ENCODE results near the gene SUV39H2. TPM values are rescaled to one million over a fixed set of nuclear protein-coding genes. Genes with fewer than 3 reads are reported as not detected.

SUV39H2 gene, protein sequence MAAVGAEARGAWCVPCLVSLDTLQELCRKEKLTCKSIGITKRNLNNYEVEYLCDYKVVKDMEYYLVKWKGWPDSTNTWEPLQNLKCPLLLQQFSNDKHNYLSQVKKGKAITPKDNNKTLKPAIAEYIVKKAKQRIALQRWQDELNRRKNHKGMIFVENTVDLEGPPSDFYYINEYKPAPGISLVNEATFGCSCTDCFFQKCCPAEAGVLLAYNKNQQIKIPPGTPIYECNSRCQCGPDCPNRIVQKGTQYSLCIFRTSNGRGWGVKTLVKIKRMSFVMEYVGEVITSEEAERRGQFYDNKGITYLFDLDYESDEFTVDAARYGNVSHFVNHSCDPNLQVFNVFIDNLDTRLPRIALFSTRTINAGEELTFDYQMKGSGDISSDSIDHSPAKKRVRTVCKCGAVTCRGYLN
- 4.7 and 5.8 TPM in 2 replicates for total RNA-seq

DNA sequence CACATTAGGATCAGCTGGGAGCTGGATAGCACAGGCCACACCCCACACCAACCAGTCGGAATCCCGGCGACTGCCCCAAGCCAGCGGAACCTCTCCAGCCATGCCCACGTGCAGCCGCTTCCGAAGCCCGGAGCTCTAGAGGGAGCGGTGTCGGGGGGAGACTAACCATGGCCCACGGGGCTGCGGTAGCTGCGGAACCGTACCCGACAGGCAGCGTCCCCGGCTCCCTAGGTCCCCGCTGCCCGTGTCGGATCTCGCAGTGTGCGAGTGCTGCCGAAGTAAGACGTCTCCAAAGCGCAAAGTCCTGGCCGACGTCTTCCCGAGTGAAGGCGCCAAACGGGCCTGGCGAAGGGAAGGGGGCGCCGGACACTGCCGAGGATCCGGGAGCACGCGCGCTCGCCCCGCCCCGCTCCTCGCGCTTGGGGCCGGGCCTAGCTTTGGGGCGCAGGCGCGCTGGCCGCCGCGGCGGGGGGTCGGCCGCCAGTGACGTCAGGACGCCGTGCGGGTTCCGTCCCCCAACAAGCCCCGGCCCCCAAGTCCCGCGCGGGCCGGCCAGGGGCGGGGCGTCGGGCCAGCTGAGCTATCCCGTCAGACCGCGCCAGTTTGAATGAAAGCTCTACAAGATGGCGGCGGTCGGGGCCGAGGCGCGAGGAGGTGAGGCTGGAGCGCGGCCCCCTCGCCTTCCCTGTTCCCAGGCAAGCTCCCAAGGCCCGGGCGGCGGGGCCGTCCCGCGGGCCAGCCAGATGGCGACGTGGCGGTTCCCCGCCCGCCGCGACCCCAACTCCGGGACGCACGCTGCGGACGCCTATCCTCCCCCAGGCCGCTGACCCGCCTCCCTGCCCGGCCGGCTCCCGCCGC lies at the start of gene SUV39H2:
TSS of gene SUV39H2 (plus strand) at position 601 of the 858 bp plus-strand sequence. CDS start at position 624, 23 bp downstream.

DNA sequence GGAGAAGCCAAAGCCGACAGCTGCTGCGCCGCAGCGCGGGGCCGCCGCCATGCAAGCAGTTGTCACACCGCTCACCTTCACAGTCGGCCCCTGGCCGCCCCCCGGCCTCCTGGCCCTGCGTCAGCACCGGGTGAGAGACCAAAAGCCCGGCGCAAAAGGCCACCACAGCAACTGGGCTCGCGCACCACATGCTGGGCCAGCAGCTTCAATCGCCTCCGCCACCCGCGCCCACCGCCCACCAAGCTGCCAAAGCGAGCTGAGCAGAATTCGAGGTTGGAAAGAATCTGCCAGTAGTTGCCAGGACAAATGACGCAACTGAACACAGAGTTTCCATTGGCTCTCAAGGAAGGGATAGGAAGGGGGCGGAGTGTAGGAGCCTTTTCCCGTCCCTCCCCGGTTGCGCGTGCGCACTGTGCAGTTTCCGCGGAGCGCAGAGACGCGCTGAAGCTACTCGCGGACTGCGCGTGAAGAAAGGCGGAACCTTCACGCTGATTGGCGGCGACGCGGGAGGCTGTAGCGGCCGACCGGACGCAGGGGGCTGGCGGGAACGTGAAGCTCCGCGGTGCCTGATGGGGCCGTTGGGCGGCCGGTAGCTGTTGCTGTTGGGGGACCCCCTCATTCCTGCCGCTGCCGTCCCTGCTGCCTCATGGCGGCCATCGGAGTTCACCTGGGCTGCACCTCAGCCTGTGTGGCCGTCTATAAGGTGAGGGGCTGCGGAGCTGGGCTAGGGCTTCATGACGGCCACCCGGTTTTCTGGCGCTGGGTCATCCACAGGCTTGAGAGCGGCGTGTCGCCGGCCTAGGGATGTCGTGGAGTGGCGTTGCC lies 40.7 kb upstream of the SUV39H2 start, which contains the start of the genes CDNF, HSPA14 and MSANTD7:
TSS of gene CDNF (minus strand) at position 281 of the 825 bp plus-strand sequence. CDS start at position 190, 91 bp downstream.
TSS of gene HSPA14 (plus strand) at position 550 of the 825 bp plus-strand sequence. CDS start at position 647, 97 bp downstream.
TSS of gene MSANTD7 (plus strand) at position 550 of the 825 bp plus-strand sequence. CDS start 3,979 bp downstream, outside the sequence.

Other genes with a start within 250 kb of the SUV39H2 start
- 18.4 and 24.1 TPM in 2 replicates for gene FAM107B, start 104.0 kb upstream of the SUV39H2 start, total RNA-seq
- gene CDNF, start 40.8 kb upstream of the SUV39H2 start, total RNA-seq: 1.5 and 3.0 TPM in 2 replicates
- 7.1 and 13.1 TPM in 2 replicates for gene HSPA14, start 40.6 kb upstream of the SUV39H2 start, total RNA-seq
- 11.8 and 12.0 TPM in 2 replicates for gene MSANTD7, start 40.6 kb upstream of the SUV39H2 start, total RNA-seq
- gene DCLRE1C, start 75.2 kb downstream of the SUV39H2 start, total RNA-seq: 4.7 and 11.8 TPM in 2 replicates
- 0.52 TPM in 1 of 2 replicates, not detected in the other for gene MEIG1, start 80.5 kb downstream of the SUV39H2 start, total RNA-seq
- not detected in 2 replicates for gene OLAH, start 165.1 kb downstream of the SUV39H2 start, total RNA-seq
- gene ACBD7, start 209.9 kb downstream of the SUV39H2 start, total RNA-seq: 0.43 and 0.79 TPM in 2 replicates
- 8.5 and 11.0 TPM in 2 replicates for gene RPP38, start 218.5 kb downstream of the SUV39H2 start, total RNA-seq

All from bronchial smooth muscle cell (primary cell).